Measurements from ENCODE around the gene ZNF723. TPM values are rescaled to one million over a fixed set of nuclear protein-coding genes. Genes with fewer than 3 reads are reported as not detected.
"Not testable (repeated sequence)": the region's sequence is repeated elsewhere in the genome, so short reads cannot be mapped to it uniquely, and the experiment has no call there.

ZNF723 gene
- total RNA-seq (1 to 10 TPM; 5.5 to 9.3 TPM), polyA plus RNA-seq (ENCODE audit: insufficient read depth, low read depth, low replicate concordance) (3.6 TPM)
- long read RNA-seq, donor 1: 0 reads
- long read RNA-seq, donor 2: 0 reads

DNA sequence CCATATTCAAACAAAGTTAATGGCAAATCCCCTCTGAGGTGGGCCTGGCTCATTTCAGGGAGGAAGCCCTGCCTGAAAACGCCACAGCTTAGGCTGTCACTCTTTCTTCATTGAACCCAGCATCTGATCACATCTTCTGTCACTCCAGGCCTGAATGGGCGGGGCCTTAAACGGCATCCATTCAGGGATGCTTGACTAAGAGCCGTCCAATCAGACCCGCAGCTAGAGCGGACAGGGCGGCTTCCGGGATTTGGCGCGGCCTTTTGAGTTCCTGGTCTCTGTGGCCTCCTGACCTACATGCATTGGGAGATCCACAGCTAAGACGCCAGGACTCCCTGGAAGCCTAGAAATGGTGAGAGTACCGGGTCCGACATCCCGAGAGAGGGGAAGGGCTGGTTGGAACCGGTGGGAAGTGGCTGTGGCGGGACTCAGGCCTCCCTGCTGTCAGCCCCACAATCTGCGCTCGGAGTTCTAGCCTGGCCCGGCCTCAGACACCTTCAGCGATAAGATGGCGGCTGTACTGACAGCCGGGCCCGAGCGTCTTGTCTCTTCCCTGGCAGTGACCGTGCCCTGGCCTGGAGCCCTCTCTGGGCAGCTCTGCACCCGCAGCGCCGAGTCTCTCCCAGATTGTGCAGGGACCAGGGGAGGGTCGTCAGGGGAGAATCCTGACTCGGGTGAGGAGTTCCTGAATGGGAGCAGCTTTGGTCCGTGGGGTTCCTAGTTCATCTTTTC, at the start of gene ZNF723:
ZNF723 (plus strand) TSS at position 261 of the 732 bp plus-strand sequence; CDS start at position 350, 89 bp downstream.
- H3K27me3 ChIP-seq: no peaks in the 10 kb centered on the region
- DNase-seq: peak; percentile 90
- no peaks in the 10 kb centered on the region for H3K36me3 ChIP-seq (ENCODE audit: low read depth, missing control alignments)
- no peak within 1 kb of the TSS for H3K27ac ChIP-seq
- H3K4me1 ChIP-seq: no peaks in the 10 kb centered on the region
- 4 to 14% methylated on average over 18 to 31 of the region's 31 CpGs for WGBS, 2 donors
- H3K4me3 ChIP-seq: peak within 1 kb of the TSS; percentile 37 to 60
- no peaks in the 10 kb centered on the region for H3K9me3 ChIP-seq
- no peak for TF ChIP-seq POLR2A (IDR thresholded peaks at IDR 0.05)
- intact Hi-C loops (cut with DNase I; ENCODE audit: low total_unique reads): no loop called here

DNA sequence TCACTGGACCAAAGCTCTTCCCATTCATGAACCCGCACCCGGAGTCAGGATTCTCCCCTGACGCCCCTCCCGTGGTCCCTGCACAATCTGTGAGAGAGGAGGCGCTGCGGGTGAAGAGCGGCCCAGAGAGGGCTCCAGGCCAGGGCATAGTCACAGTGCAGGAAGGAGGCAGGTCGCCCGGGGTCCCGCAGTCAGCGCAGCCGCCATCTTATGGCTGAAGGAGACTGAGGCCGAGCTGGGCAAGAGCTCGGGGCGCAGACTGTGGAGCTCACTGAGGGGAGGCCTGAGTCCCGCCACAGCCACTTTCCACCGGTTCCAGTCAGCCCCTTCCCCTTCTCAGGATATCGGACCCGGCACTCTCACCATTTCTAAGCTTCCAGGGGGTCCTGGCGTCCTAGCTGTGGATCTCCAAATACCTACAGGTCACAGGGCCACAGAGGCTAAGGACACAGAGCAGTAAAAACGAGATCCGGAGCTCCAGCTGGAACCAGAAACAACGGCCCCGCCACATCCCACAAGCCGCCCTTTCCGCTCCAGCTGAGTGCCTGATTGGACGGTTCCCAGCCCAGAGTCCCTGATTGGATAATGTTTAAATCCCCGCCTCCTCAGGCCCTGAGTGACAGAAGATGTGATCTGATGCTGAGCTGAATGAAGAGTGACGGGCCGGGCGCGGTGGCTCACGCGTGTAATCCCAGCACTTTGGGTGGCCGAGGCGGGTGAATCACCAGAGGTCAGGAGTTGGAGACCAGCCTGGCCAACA, 48.3 kb upstream of the ZNF723 start, which contains the start of gene ZNF99:
ZNF99 (minus strand) TSS at position 501 of the 760 bp plus-strand sequence; CDS start at position 366, 135 bp downstream.
- Histone ChIP-seq H3K4me1 (no peaks in the 10 kb centered on the region), H3K27me3 (no peaks in the 10 kb centered on the region), H3K4me3 (peak within 1 kb of the TSS; percentile 44 to 59), H3K27ac (peak within 1 kb of the TSS; percentile 66 to 68), H3K36me3 (ENCODE audit: low read depth, missing control alignments) (no peaks in the 10 kb centered on the region), H3K9me3 (no peaks in the 10 kb centered on the region)
- WGBS, 2 donors: 2 to 3% methylated on average over 26 to 36 of the region's 36 CpGs
- DNase-seq: peak; percentile 88
- TF ChIP-seq POLR2A (IDR thresholded peaks at IDR 0.05): no peak
- TF ChIP-seq, protein P1, sequence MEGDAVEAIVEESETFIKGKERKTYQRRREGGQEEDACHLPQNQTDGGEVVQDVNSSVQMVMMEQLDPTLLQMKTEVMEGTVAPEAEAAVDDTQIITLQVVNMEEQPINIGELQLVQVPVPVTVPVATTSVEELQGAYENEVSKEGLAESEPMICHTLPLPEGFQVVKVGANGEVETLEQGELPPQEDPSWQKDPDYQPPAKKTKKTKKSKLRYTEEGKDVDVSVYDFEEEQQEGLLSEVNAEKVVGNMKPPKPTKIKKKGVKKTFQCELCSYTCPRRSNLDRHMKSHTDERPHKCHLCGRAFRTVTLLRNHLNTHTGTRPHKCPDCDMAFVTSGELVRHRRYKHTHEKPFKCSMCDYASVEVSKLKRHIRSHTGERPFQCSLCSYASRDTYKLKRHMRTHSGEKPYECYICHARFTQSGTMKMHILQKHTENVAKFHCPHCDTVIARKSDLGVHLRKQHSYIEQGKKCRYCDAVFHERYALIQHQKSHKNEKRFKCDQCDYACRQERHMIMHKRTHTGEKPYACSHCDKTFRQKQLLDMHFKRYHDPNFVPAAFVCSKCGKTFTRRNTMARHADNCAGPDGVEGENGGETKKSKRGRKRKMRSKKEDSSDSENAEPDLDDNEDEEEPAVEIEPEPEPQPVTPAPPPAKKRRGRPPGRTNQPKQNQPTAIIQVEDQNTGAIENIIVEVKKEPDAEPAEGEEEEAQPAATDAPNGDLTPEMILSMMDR (IDR thresholded peaks at IDR 0.05): no peak
- intact Hi-C loops (cut with DNase I; ENCODE audit: low total_unique reads): no loop called here

DNA sequence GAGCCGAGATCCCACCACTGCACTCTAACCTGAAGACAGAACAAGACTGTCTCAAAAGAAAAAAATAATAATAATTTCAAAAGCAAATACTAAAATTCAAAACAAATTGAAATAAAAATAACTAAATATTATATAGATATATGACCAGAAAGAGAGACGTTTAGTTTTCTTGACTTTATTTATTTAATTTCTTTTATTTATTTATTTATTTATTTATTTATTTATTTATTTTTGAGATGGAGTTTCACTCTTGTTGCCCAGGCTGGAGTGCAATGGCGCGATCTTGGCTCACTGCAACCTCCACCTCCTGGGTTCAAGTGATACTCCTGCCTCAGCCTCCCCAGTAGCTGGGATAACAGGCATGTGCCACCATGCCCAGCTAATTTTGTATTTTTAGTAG, 39.2 kb upstream of the ZNF723 start:
- intact Hi-C loops (cut with DNase I; ENCODE audit: low total_unique reads); H3K4me1 ChIP-seq; H3K4me3 ChIP-seq; H3K27me3 ChIP-seq; H3K27ac ChIP-seq; H3K9me3 ChIP-seq; DNase-seq; H3K36me3 ChIP-seq (ENCODE audit: low read depth, missing control alignments): not testable (repeated sequence)
- WGBS, 2 donors: 94% methylated on average over 4 of the region's 4 CpGs

DNA sequence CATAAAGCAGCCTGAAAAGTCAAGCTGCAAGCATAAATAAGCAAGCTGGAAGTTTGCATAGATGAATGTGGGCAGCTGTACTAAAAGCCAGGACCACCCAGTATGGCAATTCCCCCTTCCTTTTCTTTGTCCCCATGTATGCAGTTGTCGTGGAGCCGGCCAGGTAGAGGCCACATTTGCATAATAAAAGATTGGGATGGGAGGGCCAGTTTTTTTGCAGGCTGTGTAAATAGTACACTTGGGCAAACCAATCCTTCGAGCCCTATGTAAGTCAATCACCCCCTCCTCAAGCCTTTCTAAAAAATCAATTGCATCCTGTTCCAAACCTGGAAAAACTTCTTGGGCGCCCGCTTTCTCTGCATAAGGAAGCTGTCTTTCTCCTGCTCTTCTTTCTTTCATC, 35.1 kb upstream of the ZNF723 start:
- WGBS, 2 donors: 43 to 59% methylated on average over 5 of the region's 5 CpGs
- no peak for DNase-seq
- no peak for TF ChIP-seq POLR2A (IDR thresholded peaks at IDR 0.05)
- TF ChIP-seq, protein P1 (IDR thresholded peaks at IDR 0.05): no peak
- no peaks in the 10 kb centered on the region for H3K27me3 ChIP-seq
- no peaks in the 10 kb centered on the region for H3K36me3 ChIP-seq (ENCODE audit: low read depth, missing control alignments)
- intact Hi-C loops (cut with DNase I; ENCODE audit: low total_unique reads): no loop called here
- no peak overlapping the region for H3K4me3 ChIP-seq
- H3K9me3 ChIP-seq: no peaks in the 10 kb centered on the region
- H3K27ac ChIP-seq: no peak overlapping the region
- H3K4me1 ChIP-seq: no peaks in the 10 kb centered on the region

DNA sequence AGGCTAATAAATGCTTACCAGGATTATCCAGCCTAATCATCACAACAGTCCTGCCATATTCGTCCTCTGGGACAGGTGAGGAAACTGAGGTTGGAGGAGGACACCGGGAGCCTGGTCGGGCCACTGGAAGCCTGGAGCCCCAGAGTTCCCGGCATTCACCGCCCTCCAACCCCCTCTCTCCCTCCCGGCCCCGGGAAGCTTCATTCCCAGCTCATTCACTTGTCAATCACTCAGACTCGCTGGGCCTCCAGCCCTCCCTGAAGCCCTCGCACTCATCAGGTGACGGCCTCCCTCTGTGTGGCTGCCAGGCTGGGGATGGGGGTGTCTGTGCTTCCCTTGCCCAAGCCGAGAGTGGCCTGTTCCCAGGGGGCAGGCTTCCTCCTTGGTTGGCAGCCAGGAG, 25.7 kb upstream of the ZNF723 start:
- Histone ChIP-seq H3K9me3 (no peaks in the 10 kb centered on the region), H3K4me1 (no peaks in the 10 kb centered on the region), H3K27ac (no peak overlapping the region), H3K36me3 (ENCODE audit: low read depth, missing control alignments) (no peaks in the 10 kb centered on the region), H3K27me3 (no peaks in the 10 kb centered on the region), H3K4me3 (peak overlapping the region in 1 of 2 donors; percentile 49)
- TF ChIP-seq, protein P1 (IDR thresholded peaks at IDR 0.05): no peak
- no peak for TF ChIP-seq POLR2A (IDR thresholded peaks at IDR 0.05)
- intact Hi-C loops (cut with DNase I; ENCODE audit: low total_unique reads): no loop called here
- DNase-seq: peak; percentile 34
- 17 to 37% methylated on average over 5 to 9 of the region's 11 CpGs for WGBS, 2 donors

Data from testis (tissue), 5 donors.